HEK293T (cell line): Measurements from ENCODE around the gene DNAH9.

ENCODE experiments used
- CTBP1 ChIP-seq: fragments of 450-650 bp; IDR thresholded peaks from 2 replicates; pipeline ENCODE4 v1.6.1; 2016; ENCODE audit warnings: borderline replicate concordance
- ELF4 ChIP-seq: fragments of 450-650 bp; IDR thresholded peaks from 2 replicates; pipeline ENCODE4 v1.6.1; 2017; ENCODE audit warnings: antibody characterized with exemption
- FOXA1 ChIP-seq: fragments of 450-650 bp; IDR thresholded peaks from 2 replicates; pipeline ENCODE4 v1.6.1; 2016; ENCODE audit warnings: mild to moderate bottlenecking
- FOXK2 ChIP-seq: fragments of 450-650 bp; IDR thresholded peaks from 2 replicates; pipeline ENCODE4 v1.6.1; 2016; ENCODE audit warnings: mild to moderate bottlenecking
- FOXM1 ChIP-seq: fragments of 450-650 bp; IDR thresholded peaks from 2 replicates; pipeline ENCODE4 v1.6.1; 2017; ENCODE audit warnings: mild to moderate bottlenecking, borderline replicate concordance
- HDGF ChIP-seq: fragments of 450-650 bp; IDR thresholded peaks from 2 replicates; pipeline ENCODE4 v1.6.1; 2017; ENCODE audit warnings: antibody characterized with exemption, borderline replicate concordance
- L3MBTL2 ChIP-seq: fragments of 450-650 bp; conservative IDR thresholded peaks from 2 replicates; pipeline ENCODE4 v1.6.1; 2016; ENCODE audit warnings: mild to moderate bottlenecking
- PKNOX1 ChIP-seq: fragments of 450-650 bp; IDR thresholded peaks from 2 replicates; pipeline ENCODE4 v1.6.1; 2016
- SP1 ChIP-seq: fragments of 450-650 bp; IDR thresholded peaks from 2 replicates; pipeline ENCODE4 v1.6.1; 2017
- SUZ12 ChIP-seq: fragments of 450-650 bp; IDR thresholded peaks from 2 replicates; pipeline ENCODE4 v1.6.1; 2016; ENCODE audit warnings: mild to moderate bottlenecking
- TARDBP ChIP-seq: fragments of 450-650 bp; IDR thresholded peaks from 2 replicates; pipeline ENCODE4 v1.6.1; 2016
- ZNF384 ChIP-seq: fragments of 450-650 bp; IDR thresholded peaks from 2 replicates; pipeline ENCODE4 v1.6.1; 2016

GRCh38 chr17:11671126-11671525 is 72.9 kb downstream of the DNAH9 start:
- TF ChIP-seq CTBP1: no peak
- no peak for TF ChIP-seq SUZ12
- TF ChIP-seq ELF4: no peak
- no peak for TF ChIP-seq FOXA1
- no peak for TF ChIP-seq HDGF
- TF ChIP-seq FOXM1: no peak
- no peak for TF ChIP-seq SP1
- no peak for TF ChIP-seq FOXK2
- no peak for TF ChIP-seq TARDBP
- TF ChIP-seq ZNF384: no peak
- TF ChIP-seq L3MBTL2: no peak
- no peak for TF ChIP-seq PKNOX1
